Lower leg skin (tissue), 3 donors: ENCODE measurements around the gene ILKAP.

Experiments used
- CTCF ChIP-seq, 3 donors: fragments of 450-650 bp; IDR thresholded peaks; one replicate each; pipeline ENCODE4 v1.5.1; 2016; ENCODE audit warnings: antibody characterized with exemption in 3 of 3, mild to moderate bottlenecking in 3 of 3, moderate library complexity in 2 of 3
- POLR2A ChIP-seq, 2 donors: fragments of 450-650 bp; IDR thresholded peaks; one replicate each; pipeline ENCODE4 v1.6.1; 2016 to 2017; ENCODE audit warnings: antibody characterized with exemption in 2 of 2, mild to moderate bottlenecking in 1 of 2, moderate library complexity in 1 of 2

- TF ChIP-seq POLR2A (IDR thresholded peaks at IDR 0.05) (no peak), CTCF (IDR thresholded peaks at IDR 0.05) (no peak)
Observed at GRCh38 chr2:238240757-238241711, 37.5 kb upstream of the ILKAP start.
